Astrocyte (in vitro differentiated cells and primary cell): ENCODE measurements around the gene ITSN1.

Experiments used
- EZH2 ChIP-seq: IDR thresholded peaks from 2 replicates; pipeline ENCODE4 v1.6.1; 2012; ENCODE audit warnings: mild to moderate bottlenecking, low read length, inconsistent platforms; ENCODE audit not compliant: insufficient read depth
- TF ChIP-seq, protein P1 (sequence below): IDR thresholded peaks from 2 replicates; pipeline ENCODE4 v1.5.1; 2011; ENCODE audit warnings: low read depth, mild to moderate bottlenecking, inconsistent platforms, low read length, moderate library complexity; ENCODE audit not compliant: insufficient read depth

DNA sequence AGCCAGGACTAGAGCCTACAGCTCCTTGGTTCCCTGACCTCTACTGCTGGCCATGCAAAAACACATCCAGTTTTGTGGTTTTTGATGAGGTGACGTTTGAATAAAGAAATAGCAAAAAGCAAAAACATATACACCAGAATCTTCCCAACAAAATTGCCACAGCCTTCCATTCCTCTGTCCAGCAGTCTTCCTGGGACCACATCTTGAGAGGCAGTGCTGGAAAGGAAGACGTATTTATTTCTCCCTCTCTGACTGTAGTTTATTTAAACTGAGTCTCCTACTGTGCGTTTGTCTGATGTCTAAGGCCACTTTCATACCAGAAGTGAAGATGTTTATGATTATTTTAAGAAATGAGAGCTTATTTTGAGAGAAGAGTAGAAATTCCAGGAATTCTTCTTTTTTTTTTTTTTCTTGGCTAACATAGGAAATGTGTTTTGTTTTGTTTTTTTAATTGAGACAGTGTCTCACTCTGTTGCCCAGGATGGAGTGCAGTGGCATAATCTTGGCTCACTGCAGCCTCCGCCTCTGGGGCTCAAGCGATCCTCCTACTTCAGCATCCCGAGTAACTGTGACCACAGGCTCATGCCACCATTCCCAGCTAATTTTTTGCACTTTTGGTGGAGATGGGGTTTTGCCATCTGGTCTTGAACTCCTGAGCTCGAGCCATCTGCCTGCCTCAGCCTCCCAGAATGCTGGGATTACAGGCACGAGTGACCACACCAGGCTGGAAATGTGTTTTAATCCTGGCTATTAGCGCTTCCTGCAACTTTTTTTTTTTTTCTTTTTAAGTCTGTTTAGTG, 118.5 kb downstream of the ITSN1 start:
- TF ChIP-seq, protein P1, sequence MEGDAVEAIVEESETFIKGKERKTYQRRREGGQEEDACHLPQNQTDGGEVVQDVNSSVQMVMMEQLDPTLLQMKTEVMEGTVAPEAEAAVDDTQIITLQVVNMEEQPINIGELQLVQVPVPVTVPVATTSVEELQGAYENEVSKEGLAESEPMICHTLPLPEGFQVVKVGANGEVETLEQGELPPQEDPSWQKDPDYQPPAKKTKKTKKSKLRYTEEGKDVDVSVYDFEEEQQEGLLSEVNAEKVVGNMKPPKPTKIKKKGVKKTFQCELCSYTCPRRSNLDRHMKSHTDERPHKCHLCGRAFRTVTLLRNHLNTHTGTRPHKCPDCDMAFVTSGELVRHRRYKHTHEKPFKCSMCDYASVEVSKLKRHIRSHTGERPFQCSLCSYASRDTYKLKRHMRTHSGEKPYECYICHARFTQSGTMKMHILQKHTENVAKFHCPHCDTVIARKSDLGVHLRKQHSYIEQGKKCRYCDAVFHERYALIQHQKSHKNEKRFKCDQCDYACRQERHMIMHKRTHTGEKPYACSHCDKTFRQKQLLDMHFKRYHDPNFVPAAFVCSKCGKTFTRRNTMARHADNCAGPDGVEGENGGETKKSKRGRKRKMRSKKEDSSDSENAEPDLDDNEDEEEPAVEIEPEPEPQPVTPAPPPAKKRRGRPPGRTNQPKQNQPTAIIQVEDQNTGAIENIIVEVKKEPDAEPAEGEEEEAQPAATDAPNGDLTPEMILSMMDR: no peak
- no peak for TF ChIP-seq EZH2
